ENCODE measurements around the gene SERTAD1. TPM values are rescaled to one million over a fixed set of nuclear protein-coding genes. Genes with fewer than 3 reads are reported as not detected.

The SERTAD1 gene
- total RNA-seq, 1 donor from 2014 or later: 13.4 TPM

DNA sequence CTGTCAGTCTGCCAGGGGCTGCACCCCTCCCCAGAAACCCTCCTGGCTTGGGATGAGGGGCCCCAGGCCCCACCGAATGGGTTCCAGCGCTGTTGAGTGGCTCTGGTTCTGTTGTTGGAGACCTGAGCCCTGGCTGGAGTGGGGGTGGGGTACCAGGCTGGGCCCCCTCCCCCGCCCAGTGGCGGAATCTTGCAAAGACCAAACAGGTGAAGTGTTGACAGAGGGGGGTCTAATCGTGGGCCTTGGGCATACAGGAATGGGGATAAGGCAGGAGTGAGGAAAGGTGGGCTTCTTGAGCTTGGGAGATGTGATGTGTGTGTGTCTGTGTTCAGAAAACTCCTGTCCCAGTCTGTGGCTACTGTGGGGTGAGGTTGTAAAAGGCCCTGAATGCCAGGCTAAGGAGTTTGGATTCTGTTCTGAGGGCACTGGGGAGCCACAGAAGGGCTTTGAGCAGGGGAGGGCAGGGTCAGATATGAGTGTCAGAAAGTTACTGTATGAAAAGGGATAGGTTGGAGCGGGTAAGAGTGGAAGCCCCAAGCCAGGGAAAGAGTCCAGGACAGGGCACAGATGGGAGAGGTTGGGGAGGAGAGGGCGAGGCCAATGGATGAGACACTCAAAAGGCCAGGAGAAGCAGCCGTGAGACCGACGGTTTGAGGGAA lies 35.6 kb downstream of the SERTAD1 start, which contains the start of gene HIPK4:
HIPK4 (minus strand) TSS at position 98 of the 659 bp plus-strand sequence. CDS start 279 bp downstream, outside the sequence.
- intact Hi-C loops (cut with micrococcal nuclease): no loop called here
- CTCF ChIA-PET: no interaction called here
- H3K4me3 Mint-ChIP-seq: no peak within 1 kb of the TSS

DNA sequence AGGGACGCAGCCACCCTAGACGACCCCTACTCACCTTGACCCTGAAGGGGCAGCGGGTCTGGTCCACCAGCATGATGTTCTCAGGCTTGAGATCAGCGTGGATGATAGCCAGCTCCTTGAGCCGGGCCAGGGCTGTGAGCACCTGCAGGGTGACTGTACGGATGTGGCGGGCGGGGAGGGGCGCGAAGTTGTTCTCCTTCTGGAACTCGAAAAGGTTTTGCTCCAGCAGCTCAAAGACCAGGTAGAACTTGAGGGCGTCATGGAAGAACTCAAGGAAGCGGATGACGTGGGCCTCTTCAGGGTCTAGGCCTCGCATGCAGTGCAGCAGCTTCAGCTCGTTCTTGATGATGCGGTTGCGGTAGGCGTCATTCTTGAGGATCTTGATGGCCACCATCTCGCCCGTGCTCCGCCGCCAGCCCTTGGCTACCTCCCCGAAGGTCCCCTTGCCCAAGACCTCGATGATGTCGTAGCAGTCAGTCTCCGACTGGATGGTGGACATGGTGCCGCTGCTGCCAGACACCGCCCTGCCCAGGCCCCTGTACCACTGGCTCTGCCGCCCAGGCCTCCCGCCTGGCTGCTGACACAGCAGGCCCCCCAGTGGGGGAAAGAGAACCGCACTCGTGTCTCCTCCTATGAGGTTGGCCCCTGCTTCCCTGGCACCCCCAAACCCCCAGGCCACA lies 36.2 kb downstream of the SERTAD1 start:
- H3K27ac Mint-ChIP-seq: no peak overlapping the region
- DNase-seq (no peak), ATAC-seq (ENCODE audit: low read depth) (no peak)
- peaks cover 4% of the 10 kb centered on the region for H3K27me3 Mint-ChIP-seq
- no peaks in the 10 kb centered on the region for H3K36me3 Mint-ChIP-seq (ENCODE audit: low read depth)
- H3K4me1 Mint-ChIP-seq: no peaks in the 10 kb centered on the region
- CTCF ChIA-PET: no interaction called here
- POLR2A ChIA-PET: no interaction called here
- no peak overlapping the region for H3K4me3 Mint-ChIP-seq
- H3K9me3 Mint-ChIP-seq: no peaks in the 10 kb centered on the region
- TF ChIP-seq, protein P1, sequence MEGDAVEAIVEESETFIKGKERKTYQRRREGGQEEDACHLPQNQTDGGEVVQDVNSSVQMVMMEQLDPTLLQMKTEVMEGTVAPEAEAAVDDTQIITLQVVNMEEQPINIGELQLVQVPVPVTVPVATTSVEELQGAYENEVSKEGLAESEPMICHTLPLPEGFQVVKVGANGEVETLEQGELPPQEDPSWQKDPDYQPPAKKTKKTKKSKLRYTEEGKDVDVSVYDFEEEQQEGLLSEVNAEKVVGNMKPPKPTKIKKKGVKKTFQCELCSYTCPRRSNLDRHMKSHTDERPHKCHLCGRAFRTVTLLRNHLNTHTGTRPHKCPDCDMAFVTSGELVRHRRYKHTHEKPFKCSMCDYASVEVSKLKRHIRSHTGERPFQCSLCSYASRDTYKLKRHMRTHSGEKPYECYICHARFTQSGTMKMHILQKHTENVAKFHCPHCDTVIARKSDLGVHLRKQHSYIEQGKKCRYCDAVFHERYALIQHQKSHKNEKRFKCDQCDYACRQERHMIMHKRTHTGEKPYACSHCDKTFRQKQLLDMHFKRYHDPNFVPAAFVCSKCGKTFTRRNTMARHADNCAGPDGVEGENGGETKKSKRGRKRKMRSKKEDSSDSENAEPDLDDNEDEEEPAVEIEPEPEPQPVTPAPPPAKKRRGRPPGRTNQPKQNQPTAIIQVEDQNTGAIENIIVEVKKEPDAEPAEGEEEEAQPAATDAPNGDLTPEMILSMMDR (IDR thresholded peaks at IDR 0.05): no peak
- intact Hi-C loops (cut with micrococcal nuclease): no loop called here

More for the DNA sequence above, 35.6 kb downstream of the SERTAD1 start, which contains the start of gene HIPK4:
- Mint-ChIP-seq H3K27ac (no peak within 1 kb of the TSS), H3K27me3 (peaks cover 4% of the 10 kb centered on the region), H3K4me1 (no peaks in the 10 kb centered on the region), H3K9me3 (no peaks in the 10 kb centered on the region), H3K36me3 (ENCODE audit: low read depth) (no peaks in the 10 kb centered on the region)
- no peak for ATAC-seq (ENCODE audit: low read depth)
- TF ChIP-seq, protein P1 (IDR thresholded peaks at IDR 0.05): no peak
- DNase-seq: no peak
- POLR2A ChIA-PET: interaction anchor here (0.7 kb wide), 2 partner anchors 35 to 88 kb away, joined by 3 to 4 read pairs; no protein-coding TSS in a partner anchor

DNA sequence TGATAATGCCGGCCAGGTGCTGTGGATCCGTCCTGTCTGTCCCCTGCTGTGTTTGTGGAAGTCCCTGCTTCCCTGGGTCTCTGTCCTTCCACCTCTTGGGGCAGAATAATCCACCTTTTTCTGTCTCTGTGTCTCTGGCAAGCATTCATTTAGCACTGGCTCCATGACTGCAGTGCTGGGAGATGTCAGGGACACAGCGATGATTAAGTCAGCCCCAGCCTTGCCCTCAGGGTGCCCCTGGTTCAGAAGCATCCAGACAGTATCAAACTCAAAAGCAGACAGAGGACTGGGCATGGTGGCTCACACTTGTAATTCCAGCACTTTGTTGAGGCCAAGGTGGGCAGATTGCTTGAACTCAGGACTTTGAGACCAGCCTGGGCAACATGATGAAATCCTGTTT lies 37.3 kb downstream of the SERTAD1 start:
- ATAC-seq (ENCODE audit: low read depth) (no peak), DNase-seq (no peak)
- TF ChIP-seq, protein P1 (IDR thresholded peaks at IDR 0.05): no peak
- Mint-ChIP-seq H3K27me3 (peaks cover 4% of the 10 kb centered on the region), H3K36me3 (ENCODE audit: low read depth) (no peaks in the 10 kb centered on the region), H3K4me1 (no peaks in the 10 kb centered on the region), H3K9me3 (no peaks in the 10 kb centered on the region), H3K27ac (no peak overlapping the region), H3K4me3 (no peak overlapping the region)
- ChIA-PET POLR2A (interaction anchor here (0.6 kb wide), 1 partner anchor 298 kb away, joined by 3 read pairs; the partner anchor contains the start of gene ZNF780A), CTCF (no interaction called here)
- intact Hi-C loops (cut with micrococcal nuclease): no loop called here

DNA sequence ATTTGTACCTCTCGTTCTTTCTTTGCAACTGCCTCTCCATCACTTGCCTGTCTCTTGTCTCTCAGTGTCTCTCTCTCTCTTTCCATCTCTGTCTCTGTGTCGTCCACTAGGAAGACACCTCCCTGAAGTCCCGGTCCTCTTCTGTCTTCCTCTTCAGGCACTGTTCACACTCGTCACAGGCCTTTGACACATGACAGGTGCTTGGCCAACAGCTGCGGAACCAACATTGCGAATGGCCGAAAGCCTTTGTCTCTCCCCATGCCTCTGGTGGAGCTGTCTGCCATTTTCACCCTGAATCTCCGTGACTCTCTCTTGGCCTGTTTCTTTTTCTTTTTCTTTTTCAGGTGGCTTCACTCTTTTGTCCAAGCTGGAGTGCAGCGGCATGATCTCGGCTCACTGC lies 38.6 kb downstream of the SERTAD1 start:
- Mint-ChIP-seq H3K36me3 (ENCODE audit: low read depth) (no peaks in the 10 kb centered on the region), H3K27ac (no peak overlapping the region), H3K9me3 (no peaks in the 10 kb centered on the region), H3K4me3 (no peak overlapping the region), H3K27me3 (peaks cover 4% of the 10 kb centered on the region), H3K4me1 (no peaks in the 10 kb centered on the region)
- POLR2A ChIA-PET: no interaction called here
- TF ChIP-seq, protein P1 (IDR thresholded peaks at IDR 0.05): no peak
- CTCF ChIA-PET: no interaction called here
- intact Hi-C loops (cut with micrococcal nuclease): no loop called here
- no peak for ATAC-seq (ENCODE audit: low read depth)
- no peak for DNase-seq

DNA sequence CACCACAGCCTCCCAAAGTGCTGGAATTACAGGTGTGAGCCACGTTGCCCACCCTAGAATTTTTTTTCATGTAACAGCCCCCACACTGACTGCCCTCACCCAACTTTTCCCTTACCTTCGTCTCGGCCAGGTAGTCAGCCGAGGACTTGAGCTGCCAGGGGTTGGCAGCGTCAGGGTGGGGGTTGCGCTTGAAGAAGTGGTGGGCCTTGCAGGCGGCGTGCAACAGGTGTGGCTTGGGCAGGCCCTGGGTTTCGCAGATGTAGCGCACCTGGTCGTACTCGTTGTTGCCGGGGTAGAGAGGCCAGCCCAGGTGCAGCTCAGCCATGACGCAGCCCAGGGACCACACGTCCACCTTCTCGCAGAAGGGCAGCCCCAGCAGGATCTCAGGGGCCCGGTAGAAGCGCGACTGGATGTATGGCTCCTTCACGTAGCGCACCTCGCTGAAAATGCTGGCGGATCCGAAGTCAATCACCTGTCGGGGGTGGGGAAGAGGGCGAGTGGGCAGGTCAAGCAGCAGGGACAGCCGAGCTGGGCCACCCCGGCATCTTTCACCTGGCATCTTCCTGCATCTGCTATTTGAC lies 42.0 kb downstream of the SERTAD1 start:
- H3K27ac Mint-ChIP-seq: no peak overlapping the region
- H3K4me1 Mint-ChIP-seq: no peaks in the 10 kb centered on the region
- H3K36me3 Mint-ChIP-seq (ENCODE audit: low read depth): peaks cover under 1% of the 10 kb centered on the region
- ATAC-seq (ENCODE audit: low read depth) (no peak), DNase-seq (no peak)
- H3K9me3 Mint-ChIP-seq: no peaks in the 10 kb centered on the region
- H3K4me3 Mint-ChIP-seq: no peak overlapping the region
- no peaks in the 10 kb centered on the region for H3K27me3 Mint-ChIP-seq
- ChIA-PET CTCF (no interaction called here), POLR2A (no interaction called here)
- TF ChIP-seq, protein P1 (IDR thresholded peaks at IDR 0.05): no peak
- intact Hi-C loops (cut with micrococcal nuclease): no loop called here

Data from activated B cell treated with CpG ODN at 0.5 μM for 24 hours (primary cell).